Keratinocyte (primary cell): ENCODE data around the gene NAA10.

Source experiments
- EZH2 ChIP-seq: IDR thresholded peaks from one replicate; pipeline ENCODE4 v1.6.1; 2012; ENCODE audit warnings: inconsistent platforms, mild to moderate bottlenecking, low read length, moderate library complexity
- TF ChIP-seq, protein P1 (sequence below), 3 experiments: IDR thresholded peaks in 1 of 3; conservative IDR thresholded peaks in 1 of 3; optimal IDR thresholded peaks in 1 of 3; 2 replicates in 2 of 3; 3 replicates in 1 of 3; pipeline versions ENCODE3 to v1.5.1; 2011; ENCODE audit warnings: low read length in 3 of 3, mild to moderate bottlenecking in 3 of 3, moderate library complexity in 2 of 3, control low read depth in 1 of 3, inconsistent platforms in 1 of 3; ENCODE audit not compliant: insufficient read depth in 2 of 3; ENCODE audit errors: extremely low read depth in 1 of 3

DNA sequence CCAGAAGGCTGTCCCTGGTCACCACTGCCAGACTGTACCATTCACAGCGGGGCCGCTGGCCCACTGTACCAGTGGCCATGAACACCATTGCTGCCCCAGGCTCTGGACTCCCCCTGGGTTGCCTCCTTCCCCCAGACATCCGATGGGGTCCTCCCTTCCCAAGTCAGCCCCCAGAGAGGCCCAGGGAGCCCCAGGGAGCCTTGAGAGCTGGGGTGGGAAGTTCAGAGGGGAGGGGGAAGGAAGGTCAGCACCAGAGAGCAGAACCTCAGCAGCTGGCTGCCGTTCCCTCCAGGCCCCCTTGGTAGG lies 8.3 kb downstream of the NAA10 start:
- TF ChIP-seq, protein P1, sequence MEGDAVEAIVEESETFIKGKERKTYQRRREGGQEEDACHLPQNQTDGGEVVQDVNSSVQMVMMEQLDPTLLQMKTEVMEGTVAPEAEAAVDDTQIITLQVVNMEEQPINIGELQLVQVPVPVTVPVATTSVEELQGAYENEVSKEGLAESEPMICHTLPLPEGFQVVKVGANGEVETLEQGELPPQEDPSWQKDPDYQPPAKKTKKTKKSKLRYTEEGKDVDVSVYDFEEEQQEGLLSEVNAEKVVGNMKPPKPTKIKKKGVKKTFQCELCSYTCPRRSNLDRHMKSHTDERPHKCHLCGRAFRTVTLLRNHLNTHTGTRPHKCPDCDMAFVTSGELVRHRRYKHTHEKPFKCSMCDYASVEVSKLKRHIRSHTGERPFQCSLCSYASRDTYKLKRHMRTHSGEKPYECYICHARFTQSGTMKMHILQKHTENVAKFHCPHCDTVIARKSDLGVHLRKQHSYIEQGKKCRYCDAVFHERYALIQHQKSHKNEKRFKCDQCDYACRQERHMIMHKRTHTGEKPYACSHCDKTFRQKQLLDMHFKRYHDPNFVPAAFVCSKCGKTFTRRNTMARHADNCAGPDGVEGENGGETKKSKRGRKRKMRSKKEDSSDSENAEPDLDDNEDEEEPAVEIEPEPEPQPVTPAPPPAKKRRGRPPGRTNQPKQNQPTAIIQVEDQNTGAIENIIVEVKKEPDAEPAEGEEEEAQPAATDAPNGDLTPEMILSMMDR (optimal IDR thresholded peaks at IDR 0.05 in 1 of 3, IDR thresholded peaks at IDR 0.05 in 1 of 3, conservative IDR thresholded peaks at IDR 0.05 in 1 of 3; ENCODE audit: extremely low read depth in 1 of 3, insufficient read depth in 2 of 3, low read length in 3 of 3), result no peak
- TF ChIP-seq EZH2, result no peak
